ENCODE data around the gene RPS6KC1.

Gene RPS6KC1

GRCh38 chr1:213275293-213275692, 224.3 kb downstream of the RPS6KC1 start:
- TF ChIP-seq, protein P1, sequence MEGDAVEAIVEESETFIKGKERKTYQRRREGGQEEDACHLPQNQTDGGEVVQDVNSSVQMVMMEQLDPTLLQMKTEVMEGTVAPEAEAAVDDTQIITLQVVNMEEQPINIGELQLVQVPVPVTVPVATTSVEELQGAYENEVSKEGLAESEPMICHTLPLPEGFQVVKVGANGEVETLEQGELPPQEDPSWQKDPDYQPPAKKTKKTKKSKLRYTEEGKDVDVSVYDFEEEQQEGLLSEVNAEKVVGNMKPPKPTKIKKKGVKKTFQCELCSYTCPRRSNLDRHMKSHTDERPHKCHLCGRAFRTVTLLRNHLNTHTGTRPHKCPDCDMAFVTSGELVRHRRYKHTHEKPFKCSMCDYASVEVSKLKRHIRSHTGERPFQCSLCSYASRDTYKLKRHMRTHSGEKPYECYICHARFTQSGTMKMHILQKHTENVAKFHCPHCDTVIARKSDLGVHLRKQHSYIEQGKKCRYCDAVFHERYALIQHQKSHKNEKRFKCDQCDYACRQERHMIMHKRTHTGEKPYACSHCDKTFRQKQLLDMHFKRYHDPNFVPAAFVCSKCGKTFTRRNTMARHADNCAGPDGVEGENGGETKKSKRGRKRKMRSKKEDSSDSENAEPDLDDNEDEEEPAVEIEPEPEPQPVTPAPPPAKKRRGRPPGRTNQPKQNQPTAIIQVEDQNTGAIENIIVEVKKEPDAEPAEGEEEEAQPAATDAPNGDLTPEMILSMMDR (IDR thresholded peaks at IDR 0.05), result no peak

- TF ChIP-seq, protein P1 (IDR thresholded peaks at IDR 0.05), result no peak
Measured at GRCh38 chr1:213276236-213276635, 225.2 kb downstream of the RPS6KC1 start.

DNA sequence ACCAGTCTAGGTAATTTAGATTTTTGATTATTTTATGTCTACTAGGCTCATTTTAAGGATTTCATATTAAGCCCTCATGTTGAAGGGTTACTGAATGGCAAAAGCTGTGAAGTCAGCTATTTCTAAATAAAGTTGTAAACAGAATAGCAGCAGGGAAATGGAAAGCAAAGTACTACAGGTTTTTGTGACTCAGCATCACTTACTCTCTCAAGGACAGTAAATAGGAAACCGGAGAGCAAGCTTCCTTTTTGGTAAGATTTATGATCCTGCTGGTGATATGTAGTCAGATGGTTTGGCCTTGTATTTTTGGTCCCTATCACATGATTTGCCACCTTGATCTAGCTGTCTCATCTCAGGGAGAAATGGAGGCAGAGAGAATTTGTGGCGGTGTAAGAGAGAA, 226.0 kb downstream of the RPS6KC1 start:
- TF ChIP-seq, protein P1 (IDR thresholded peaks at IDR 0.05), result no peak

DNA sequence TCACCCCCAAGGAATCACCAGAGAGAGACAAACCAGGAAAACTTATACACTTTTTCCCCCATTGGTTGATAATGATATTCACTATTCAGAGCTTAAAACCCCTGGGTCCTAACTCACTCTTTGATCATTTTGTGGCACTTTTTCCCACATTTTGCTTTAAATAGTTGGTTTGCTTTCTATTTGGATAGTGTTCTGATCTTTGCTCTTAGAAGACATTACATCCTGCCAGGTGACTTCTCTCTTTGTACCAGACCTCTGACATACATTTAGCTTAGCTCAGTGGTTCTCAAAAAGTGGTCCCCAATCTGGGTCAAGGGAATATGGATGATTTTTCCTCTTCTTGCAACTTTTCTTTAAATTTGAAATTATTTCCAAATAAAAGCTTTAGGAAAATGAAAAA, 228.4 kb downstream of the RPS6KC1 start:
- TF ChIP-seq, protein P1 (IDR thresholded peaks at IDR 0.05), result no peak

- TF ChIP-seq, protein P1 (IDR thresholded peaks at IDR 0.05), result no peak
Measured at GRCh38 chr1:213281640-213282301, 230.7 kb downstream of the RPS6KC1 start.

DNA sequence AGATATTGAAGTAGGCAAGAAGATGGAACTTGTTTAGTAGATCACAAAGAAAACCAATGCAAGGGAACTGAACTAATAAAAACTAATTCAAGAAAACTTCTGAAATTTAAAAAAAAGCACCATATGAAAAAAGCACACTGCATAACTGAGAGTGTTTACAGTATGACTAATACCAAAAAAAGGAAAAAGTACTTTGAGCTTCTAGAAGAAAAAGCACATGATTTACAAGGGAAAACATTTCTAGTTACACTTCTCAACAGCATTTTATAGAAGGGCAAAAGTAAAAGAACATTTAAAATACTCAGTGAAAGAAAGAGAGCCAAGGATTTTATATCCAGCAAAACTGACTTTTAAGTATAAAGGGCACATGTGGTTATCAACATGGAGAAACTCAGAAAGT, 233.6 kb downstream of the RPS6KC1 start:
- TF ChIP-seq, protein P1 (IDR thresholded peaks at IDR 0.05), result no peak

- TF ChIP-seq, protein P1 (IDR thresholded peaks at IDR 0.05), result peak; percentile 40; the same call in 1 of the 2 replicates
Measured at GRCh38 chr1:213286235-213286634, 235.2 kb downstream of the RPS6KC1 start.

GRCh38 chr1:213287987-213288386, 236.9 kb downstream of the RPS6KC1 start:
- TF ChIP-seq, protein P1 (IDR thresholded peaks at IDR 0.05), result no peak
